Measurements from ENCODE around the gene NBEA. TPM values are rescaled to one million over a fixed set of nuclear protein-coding genes. Genes with fewer than 3 reads are reported as not detected.

The NBEA gene
- total and polyA plus RNA-seq, 7 donors, result 0.46 to 47.6 (median 38.0) TPM

DNA sequence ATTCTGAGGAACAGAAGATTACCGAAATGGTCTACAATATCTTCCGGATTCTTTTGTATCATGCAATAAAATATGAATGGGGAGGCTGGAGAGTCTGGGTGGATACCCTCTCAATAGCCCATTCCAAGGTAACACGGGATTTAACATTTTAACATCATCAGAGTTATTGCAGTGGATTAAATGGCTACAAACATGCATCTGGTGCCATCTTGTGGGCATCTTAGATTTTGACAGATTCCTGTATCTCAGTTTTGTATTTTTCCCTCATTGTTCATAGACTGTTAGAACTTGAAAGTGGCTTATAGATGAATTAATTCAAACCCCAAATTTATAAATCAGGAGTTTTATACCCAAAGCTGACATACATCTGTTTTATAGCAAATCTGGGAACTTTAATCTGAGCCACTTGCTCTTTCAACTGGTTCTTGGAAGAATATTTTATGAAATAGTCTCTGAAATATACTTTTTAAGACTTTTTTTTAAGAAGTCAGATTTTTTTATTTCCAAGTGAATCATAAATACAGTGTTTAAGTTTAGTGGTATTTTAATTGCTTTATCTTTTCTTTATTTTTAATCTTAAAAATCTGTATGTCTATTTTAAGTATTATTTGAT is 215.2 kb downstream of the NBEA start:
- no peak for DNase-seq
- H3K36me3 ChIP-seq, result peaks cover 0 to 9% (median 0%) of the 10 kb centered on the region in 4 donors
- 17 to 47% methylated on average over 3 of the region's 3 CpGs for whole genome bisulfite sequencing, 2 donors
- intact Hi-C loops (cut with DNase I), result loop anchor here (2.0 to 10.0 kb wide), 4 partner anchors 215 to 1224 kb away; partner anchors contain the start of gene NBEA
- H3K9me3 ChIP-seq, result no peaks in the 10 kb centered on the region
- H3K4me3 ChIP-seq, result no peak overlapping the region
- peaks cover 0 to 39% (median 8%) of the 10 kb centered on the region in 4 donors for H3K4me1 ChIP-seq
- peak overlapping the region in 1 of 4 donors; percentile 27 for H3K27ac ChIP-seq
- no peak for TF ChIP-seq POLR2A (IDR thresholded peaks at IDR 0.05)
- TF ChIP-seq, protein P1, sequence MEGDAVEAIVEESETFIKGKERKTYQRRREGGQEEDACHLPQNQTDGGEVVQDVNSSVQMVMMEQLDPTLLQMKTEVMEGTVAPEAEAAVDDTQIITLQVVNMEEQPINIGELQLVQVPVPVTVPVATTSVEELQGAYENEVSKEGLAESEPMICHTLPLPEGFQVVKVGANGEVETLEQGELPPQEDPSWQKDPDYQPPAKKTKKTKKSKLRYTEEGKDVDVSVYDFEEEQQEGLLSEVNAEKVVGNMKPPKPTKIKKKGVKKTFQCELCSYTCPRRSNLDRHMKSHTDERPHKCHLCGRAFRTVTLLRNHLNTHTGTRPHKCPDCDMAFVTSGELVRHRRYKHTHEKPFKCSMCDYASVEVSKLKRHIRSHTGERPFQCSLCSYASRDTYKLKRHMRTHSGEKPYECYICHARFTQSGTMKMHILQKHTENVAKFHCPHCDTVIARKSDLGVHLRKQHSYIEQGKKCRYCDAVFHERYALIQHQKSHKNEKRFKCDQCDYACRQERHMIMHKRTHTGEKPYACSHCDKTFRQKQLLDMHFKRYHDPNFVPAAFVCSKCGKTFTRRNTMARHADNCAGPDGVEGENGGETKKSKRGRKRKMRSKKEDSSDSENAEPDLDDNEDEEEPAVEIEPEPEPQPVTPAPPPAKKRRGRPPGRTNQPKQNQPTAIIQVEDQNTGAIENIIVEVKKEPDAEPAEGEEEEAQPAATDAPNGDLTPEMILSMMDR (IDR thresholded peaks at IDR 0.05), result peak; percentile 38 to 68 (median 64)
- no peak for TF ChIP-seq EP300 (IDR thresholded peaks at IDR 0.05)
- H3K27me3 ChIP-seq, result no peaks in the 10 kb centered on the region

DNA sequence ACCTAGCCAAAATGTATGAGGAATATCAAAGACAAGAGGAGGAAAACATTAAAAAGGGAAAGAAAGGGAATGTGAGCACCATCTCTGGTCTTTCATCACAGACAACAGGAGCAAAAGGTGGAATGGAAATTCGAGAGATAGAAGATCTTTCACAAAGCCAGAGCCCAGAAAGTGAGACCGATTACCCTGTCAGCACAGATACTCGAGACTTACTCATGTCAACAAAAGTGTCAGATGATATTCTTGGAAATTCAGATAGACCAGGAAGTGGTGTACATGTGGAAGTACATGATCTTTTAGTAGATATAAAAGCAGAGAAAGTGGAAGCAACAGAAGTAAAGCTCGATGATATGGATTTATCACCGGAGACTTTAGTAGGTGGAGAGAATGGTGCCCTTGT is 217.0 kb downstream of the NBEA start:
- TF ChIP-seq EP300 (IDR thresholded peaks at IDR 0.05) (no peak), POLR2A (IDR thresholded peaks at IDR 0.05) (no peak), POLR2AphosphoS5 (IDR thresholded peaks at IDR 0.05) (no peak)
- TF ChIP-seq, protein P1 (IDR thresholded peaks at IDR 0.05), result no peak
- H3K27ac ChIP-seq, result no peak overlapping the region
- peaks cover 0 to 9% (median 0%) of the 10 kb centered on the region in 4 donors for H3K36me3 ChIP-seq
- intact Hi-C loops (cut with DNase I), result loop anchor here (5.0 to 10.0 kb wide), 3 partner anchors 217 to 1004 kb away; partner anchors contain the start of gene NBEA
- WGBS, 2 donors, result 80 to 86% methylated on average over 5 of the region's 5 CpGs
- no peaks in the 10 kb centered on the region for H3K27me3 ChIP-seq
- no peak for DNase-seq
- H3K4me1 ChIP-seq, result peaks cover 0 to 29% (median 8%) of the 10 kb centered on the region in 4 donors
- no peaks in the 10 kb centered on the region for H3K9me3 ChIP-seq
- H3K4me3 ChIP-seq, result no peak overlapping the region

DNA sequence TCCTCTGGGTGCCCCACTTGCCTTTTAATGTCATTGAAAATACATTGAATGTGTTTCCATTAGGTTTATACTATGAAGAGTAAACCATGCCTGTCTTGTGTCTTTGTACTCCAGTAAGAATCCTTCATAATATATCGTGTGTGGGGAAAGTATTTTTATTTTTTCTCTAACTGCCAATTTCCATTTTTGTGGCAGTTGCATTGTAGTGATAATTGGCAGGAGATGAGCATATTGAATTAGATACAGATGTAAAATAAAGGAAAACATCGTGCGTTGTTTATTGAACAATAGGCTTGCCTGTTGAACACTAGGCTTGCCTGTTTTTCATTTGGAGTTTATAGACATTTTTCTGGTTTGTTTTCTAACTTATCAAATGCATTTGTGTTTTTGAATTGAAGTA is 218.8 kb downstream of the NBEA start:
- DNase-seq, result no peak
- whole genome bisulfite sequencing, 2 donors, result 80 to 87% methylated on average over 3 of the region's 3 CpGs
- Histone ChIP-seq H3K9me3 (no peaks in the 10 kb centered on the region), H3K27ac (no peak overlapping the region), H3K36me3 (peaks cover 0 to 9% (median 0%) of the 10 kb centered on the region in 4 donors), H3K27me3 (no peaks in the 10 kb centered on the region), H3K4me3 (no peak overlapping the region), H3K4me1 (peaks cover 0 to 20% (median 8%) of the 10 kb centered on the region in 4 donors)
- TF ChIP-seq EP300 (IDR thresholded peaks at IDR 0.05), result no peak
- TF ChIP-seq POLR2A (IDR thresholded peaks at IDR 0.05), result no peak
- TF ChIP-seq, protein P1 (IDR thresholded peaks at IDR 0.05), result no peak
- TF ChIP-seq POLR2AphosphoS5 (IDR thresholded peaks at IDR 0.05), result no peak
- intact Hi-C loops (cut with DNase I), result loop anchor here (5.0 to 10.0 kb wide), 2 partner anchors 1086 to 1364 kb away; no protein-coding TSS in a partner anchor

DNA sequence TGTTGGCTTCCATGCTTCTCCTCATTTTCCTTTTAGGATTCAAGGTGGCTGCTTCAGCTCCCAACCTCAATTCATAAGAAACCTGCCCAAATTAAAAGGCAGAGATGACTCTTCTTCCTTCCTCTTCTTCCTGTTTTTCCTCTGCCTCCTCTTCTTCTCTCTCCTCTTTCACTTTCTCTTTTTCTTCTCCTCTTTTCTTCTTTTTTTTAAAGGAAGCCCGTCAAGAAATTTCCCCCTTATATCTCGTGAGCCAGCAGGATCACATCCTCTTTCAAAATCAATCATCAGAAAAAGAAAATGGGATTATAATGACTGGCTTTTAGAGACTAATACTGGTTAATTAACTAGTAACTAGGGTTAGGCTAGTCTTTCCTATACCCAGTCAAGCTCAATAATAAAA is 220.3 kb downstream of the NBEA start:
- Histone ChIP-seq H3K27me3 (no peaks in the 10 kb centered on the region), H3K4me1 (peaks cover 0 to 11% (median 4%) of the 10 kb centered on the region in 4 donors), H3K36me3 (peaks cover 0 to 9% (median 0%) of the 10 kb centered on the region in 4 donors), H3K4me3 (peak overlapping the region in 1 of 4 donors; percentile 12), H3K9me3 (no peaks in the 10 kb centered on the region), H3K27ac (peak overlapping the region in 2 of 4 donors; percentile 27 to 35)
- DNase-seq, result no peak
- WGBS, 2 donors, result 35 to 77% methylated on average over 2 of the region's 2 CpGs
- no peak for TF ChIP-seq EP300 (IDR thresholded peaks at IDR 0.05)
- intact Hi-C loops (cut with DNase I), result loop anchor here (5.0 to 10.0 kb wide), 2 partner anchors 1088 to 1365 kb away; no protein-coding TSS in a partner anchor

DNA sequence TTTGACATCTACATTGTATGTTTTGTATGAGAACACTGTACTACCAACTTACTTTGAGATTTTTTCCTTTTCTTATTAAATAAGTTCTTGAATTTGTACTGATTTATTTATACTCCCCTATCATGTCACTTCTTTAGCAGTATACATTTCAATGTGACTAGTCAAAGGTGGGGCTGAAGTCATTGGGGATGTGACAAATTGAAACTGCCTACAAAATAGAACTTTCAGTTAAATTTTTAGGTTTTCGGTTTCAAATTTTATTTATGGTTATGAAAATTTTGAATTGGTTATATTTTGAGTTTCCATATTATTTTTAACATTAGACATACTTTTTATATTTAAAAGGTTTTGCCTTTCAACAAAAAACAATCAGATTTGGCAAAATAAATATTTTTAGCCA is 221.6 kb downstream of the NBEA start:
- no peak for DNase-seq
- Histone ChIP-seq H3K4me3 (no peak overlapping the region), H3K27me3 (no peaks in the 10 kb centered on the region), H3K36me3 (peaks cover 0 to 9% (median 0%) of the 10 kb centered on the region in 4 donors), H3K27ac (no peak overlapping the region), H3K9me3 (no peaks in the 10 kb centered on the region), H3K4me1 (peaks cover 0 to 11% (median 4%) of the 10 kb centered on the region in 4 donors)
- 90 to 94% methylated on average over 1 of the region's 1 CpG for WGBS, 2 donors
- TF ChIP-seq POLR2AphosphoS5 (IDR thresholded peaks at IDR 0.05) (no peak), EP300 (IDR thresholded peaks at IDR 0.05) (no peak), POLR2A (IDR thresholded peaks at IDR 0.05) (no peak)
- TF ChIP-seq, protein P1 (IDR thresholded peaks at IDR 0.05), result no peak
- intact Hi-C loops (cut with DNase I), result loop anchor here (5.0 to 10.0 kb wide), 2 partner anchors 1089 to 1366 kb away; no protein-coding TSS in a partner anchor

All from sigmoid colon (tissue), 7 donors.